B cell (primary cell): ENCODE data around the gene CD8A. TPM values are rescaled to one million over a fixed set of nuclear protein-coding genes. Genes with fewer than 3 reads are reported as not detected.

ENCODE experiments used
- ATAC-seq: fragments of 200-7000 bp; cut with Tn5 transposase; one replicate; pipeline ENCODE4 v1.10.0; 2021; ENCODE audit warnings: low read depth, mild to moderate bottlenecking, moderate number of reproducible peaks, moderate library complexity
- CTCF ChIA-PET: fragments of 350-600 bp; sonication (Branson Sonifier 250); formaldehyde crosslinking; loops from one replicate; lab custom pipeline; 2021; ENCODE audit warnings: antibody characterized with exemption, inconsistent platforms; lab: Charles Lee
- POLR2A ChIA-PET: fragments of 350-600 bp; sonication (Branson Sonifier 250); formaldehyde crosslinking; loops from one replicate; lab custom pipeline; 2021; ENCODE audit warnings: antibody characterized with exemption; lab: Charles Lee
- DNase-seq: peaks from one replicate; pipeline ENCODE4 v3.0.0; 2013
- H2AFZ ChIP-seq: 2 replicates; pipeline ENCODE4 v1.6.1; 2012; ENCODE audit warnings: mild to moderate bottlenecking, low read depth, low read length; ENCODE audit not compliant: insufficient read depth, poor library complexity, severe bottlenecking
- H3K27ac ChIP-seq, 2 donors: 1 replicate in 1 of 2; 2 replicates in 1 of 2; pipeline ENCODE4 v1.5.1; 2012 to 2013; ENCODE audit warnings: low read length in 2 of 2, mild to moderate bottlenecking in 2 of 2, moderate library complexity in 1 of 2
- H3K27me3 ChIP-seq, 4 experiments: fragments of 200-600 bp in 1 of 4; sonication (generic) in 1 of 4; replicated peaks in 1 of 4; 1 replicate in 2 of 4; 2 replicates in 2 of 4; pipeline versions ENCODE4 v1.6.1 to v1.7.0; 2013 to 2016; ENCODE audit warnings: low read length in 3 of 4, mild to moderate bottlenecking in 2 of 4, mixed read lengths in 1 of 4, moderate library complexity in 1 of 4; ENCODE audit not compliant: insufficient read depth in 4 of 4, control insufficient read depth in 3 of 4; ENCODE audit errors: control extremely low read depth in 1 of 4
- H3K36me3 ChIP-seq, 2 experiments: replicated peaks in 1 of 2; 1 replicate in 1 of 2; 2 replicates in 1 of 2; pipeline versions ENCODE4 v1.6.1 to v1.7.1; 2013; ENCODE audit warnings: low read length in 1 of 2; ENCODE audit not compliant: insufficient read depth in 2 of 2, control insufficient read depth in 1 of 2; ENCODE audit errors: control extremely low read depth in 1 of 2, extremely low read depth in 1 of 2
- H3K4me1 ChIP-seq, 2 donors: fragments of 200-600 bp in 1 of 2; sonication (generic) in 1 of 2; 1 replicate in 1 of 2; 2 replicates in 1 of 2; pipeline versions ENCODE4 v1.5.1 to v1.6.1; 2013 to 2017; ENCODE audit warnings: low read length in 2 of 2; ENCODE audit not compliant: control insufficient read depth in 2 of 2, insufficient read depth in 2 of 2
- H3K4me2 ChIP-seq: replicated peaks from 2 replicates; pipeline ENCODE3; 2012; ENCODE audit warnings: mild to moderate bottlenecking, low read depth, low read length; ENCODE audit not compliant: poor library complexity, severe bottlenecking
- H3K4me3 ChIP-seq, 5 experiments: fragments of 200-600 bp in 1 of 5; sonication (generic) in 1 of 5; 1 replicate in 3 of 5; 2 replicates in 2 of 5; pipeline versions ENCODE4 v1.5.1 to v1.7.0; 2011 to 2016; ENCODE audit warnings: low read length in 4 of 5, mild to moderate bottlenecking in 4 of 5, low read depth in 2 of 5, control low read depth in 1 of 5, moderate library complexity in 1 of 5; ENCODE audit not compliant: insufficient read depth in 1 of 5; ENCODE audit errors: control extremely low read depth in 1 of 5, extremely low read depth in 1 of 5
- H3K79me2 ChIP-seq: fragments of 200-600 bp; sonication (generic); one replicate; pipeline ENCODE4 v1.6.0; 2016; ENCODE audit warnings: low read length; ENCODE audit not compliant: control insufficient read depth, insufficient read depth
- H3K9ac ChIP-seq: fragments of 200-600 bp; sonication (generic); 2 replicates; pipeline ENCODE4 v1.6.1; 2017; ENCODE audit warnings: mild to moderate bottlenecking, low read length, moderate library complexity
- H3K9me3 ChIP-seq, 3 donors: one replicate each; pipeline versions ENCODE4 v1.6.1 to v1.7.1; 2013; ENCODE audit warnings: low read length in 2 of 3; ENCODE audit not compliant: control insufficient read depth in 2 of 3, insufficient read depth in 1 of 3; ENCODE audit errors: control extremely low read depth in 1 of 3
- H4K20me1 ChIP-seq: 2 replicates; pipeline ENCODE4 v1.6.0; 2012; ENCODE audit warnings: mild to moderate bottlenecking, low read length; ENCODE audit not compliant: insufficient read depth, control insufficient read depth, poor library complexity, severe bottlenecking
- H3K27ac Mint-ChIP-seq: one replicate; pipeline ENCODE4 v1.8.0; 2021; ENCODE audit warnings: mixed read lengths
- H3K27me3 Mint-ChIP-seq: one replicate; pipeline ENCODE4 v1.8.0; 2021; ENCODE audit warnings: mixed read lengths
- H3K4me1 Mint-ChIP-seq: one replicate; pipeline ENCODE4 v1.8.0; 2021; ENCODE audit warnings: mixed read lengths
- H3K4me3 Mint-ChIP-seq: one replicate; pipeline ENCODE4 v1.8.0; 2021; ENCODE audit warnings: mixed read lengths
- H3K9me3 Mint-ChIP-seq: one replicate; pipeline ENCODE4 v1.8.0; 2022; ENCODE audit warnings: mixed read lengths; ENCODE audit not compliant: insufficient read depth
- EZH2 ChIP-seq: IDR thresholded peaks from 2 replicates; pipeline ENCODE4 v1.6.1; 2012; ENCODE audit warnings: borderline replicate concordance, low read depth, mild to moderate bottlenecking, moderate library complexity, low read length; ENCODE audit not compliant: insufficient read depth, poor library complexity, severe bottlenecking
- WGBS: methylation state at CpG from one replicate; pipeline ENCODE4 v1.1.5; 2013; ENCODE audit warnings: missing lambda C conversion rate; ENCODE audit not compliant: insufficient coverage; 5-methylcytosine and 5-hydroxymethylcytosine counted together
- intact Hi-C: fragments of 100-400 bp; cut with micrococcal nuclease; formaldehyde crosslinking; loops from one replicate; pipeline ENCODE4 v1.10.0; 2022
- polyA plus RNA-seq: library from polyadenylated mRNA; depleted of rRNA; stranded (reverse); fragments of >200 nt; gene quantifications from 2 replicates; pipeline ENCODE4 v1.2.3, GENCODE V29; 2012
- total RNA-seq, 2 donors: library from RNA; stranded (reverse); fragments of 120-200 nt in 1 of 2; gene quantifications; 1 replicate in 1 of 2; 2 replicates in 1 of 2; pipeline versions ENCODE4 v1.2.3 to v1.2.4, GENCODE V29; 2013 to 2022
- TF ChIP-seq, protein P1 (sequence below): fragments of 200-600 bp; IDR thresholded peaks from one replicate; pipeline ENCODE4 v1.8.0; 2022; ENCODE audit warnings: antibody characterized with exemption, mild to moderate bottlenecking

Gene CD8A
- total and polyA plus RNA-seq, 2 donors (not counting 1 experiment from before 2014, with no cell fraction given), result 0.49 to 0.76 TPM

DNA sequence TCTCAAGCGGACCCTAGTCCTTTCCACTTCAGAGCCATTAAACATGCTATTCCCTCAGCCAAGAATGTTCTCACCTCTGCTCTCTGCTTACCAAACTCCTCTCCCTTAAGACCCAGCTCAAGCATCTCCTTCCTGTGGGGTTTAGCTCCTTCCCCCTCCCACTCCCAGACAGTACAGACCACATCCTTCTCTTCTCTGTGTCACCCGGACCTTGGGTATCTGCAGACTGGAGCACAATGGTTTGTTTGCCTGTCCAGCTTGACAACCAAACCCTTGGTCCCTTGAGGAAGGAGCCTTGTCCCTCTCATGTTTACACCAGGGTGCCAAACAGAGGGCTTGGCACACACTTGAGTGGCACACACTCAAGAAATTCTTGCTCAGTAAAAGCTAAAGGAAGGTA lies 4.1 kb upstream of the CD8A start:
- H3K4me1 ChIP-seq, result peaks cover 19 to 20% of the 10 kb centered on the region in 2 donors
- no peak overlapping the region for H2AFZ ChIP-seq
- no peak overlapping the region for H3K9ac ChIP-seq
- peaks cover 0 to 57% (median 41%) of the 10 kb centered on the region in 4 experiments for H3K27me3 ChIP-seq
- H3K4me3 ChIP-seq, result no peak overlapping the region
- H3K79me2 ChIP-seq, result no peaks in the 10 kb centered on the region
- ChIA-PET POLR2A (no interaction called here), CTCF (interaction anchor here (0.5 kb wide), 1 partner anchor 47 kb away, joined by 3 read pairs; no protein-coding TSS in a partner anchor)
- ATAC-seq (no peak), DNase-seq (no peak)
- H3K9me3 ChIP-seq, result peaks cover 12 to 27% (median 26%) of the 10 kb centered on the region in 3 donors
- no peaks in the 10 kb centered on the region for H4K20me1 ChIP-seq
- peaks cover 16% of the 10 kb centered on the region for H3K9me3 Mint-ChIP-seq
- no peak overlapping the region for H3K4me3 Mint-ChIP-seq
- WGBS, result 57% methylated on average over 2 of the region's 2 CpGs
- TF ChIP-seq EZH2, result no peak
- TF ChIP-seq, protein P1, sequence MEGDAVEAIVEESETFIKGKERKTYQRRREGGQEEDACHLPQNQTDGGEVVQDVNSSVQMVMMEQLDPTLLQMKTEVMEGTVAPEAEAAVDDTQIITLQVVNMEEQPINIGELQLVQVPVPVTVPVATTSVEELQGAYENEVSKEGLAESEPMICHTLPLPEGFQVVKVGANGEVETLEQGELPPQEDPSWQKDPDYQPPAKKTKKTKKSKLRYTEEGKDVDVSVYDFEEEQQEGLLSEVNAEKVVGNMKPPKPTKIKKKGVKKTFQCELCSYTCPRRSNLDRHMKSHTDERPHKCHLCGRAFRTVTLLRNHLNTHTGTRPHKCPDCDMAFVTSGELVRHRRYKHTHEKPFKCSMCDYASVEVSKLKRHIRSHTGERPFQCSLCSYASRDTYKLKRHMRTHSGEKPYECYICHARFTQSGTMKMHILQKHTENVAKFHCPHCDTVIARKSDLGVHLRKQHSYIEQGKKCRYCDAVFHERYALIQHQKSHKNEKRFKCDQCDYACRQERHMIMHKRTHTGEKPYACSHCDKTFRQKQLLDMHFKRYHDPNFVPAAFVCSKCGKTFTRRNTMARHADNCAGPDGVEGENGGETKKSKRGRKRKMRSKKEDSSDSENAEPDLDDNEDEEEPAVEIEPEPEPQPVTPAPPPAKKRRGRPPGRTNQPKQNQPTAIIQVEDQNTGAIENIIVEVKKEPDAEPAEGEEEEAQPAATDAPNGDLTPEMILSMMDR, result no peak
- no peak overlapping the region for H3K4me2 ChIP-seq
- intact Hi-C loops, result no loop called here
- peaks cover 62% of the 10 kb centered on the region for H3K27me3 Mint-ChIP-seq
- no peak overlapping the region for H3K27ac ChIP-seq
- no peak overlapping the region for H3K27ac Mint-ChIP-seq
- peaks cover 20% of the 10 kb centered on the region for H3K4me1 Mint-ChIP-seq
- no peaks in the 10 kb centered on the region for H3K36me3 ChIP-seq

DNA sequence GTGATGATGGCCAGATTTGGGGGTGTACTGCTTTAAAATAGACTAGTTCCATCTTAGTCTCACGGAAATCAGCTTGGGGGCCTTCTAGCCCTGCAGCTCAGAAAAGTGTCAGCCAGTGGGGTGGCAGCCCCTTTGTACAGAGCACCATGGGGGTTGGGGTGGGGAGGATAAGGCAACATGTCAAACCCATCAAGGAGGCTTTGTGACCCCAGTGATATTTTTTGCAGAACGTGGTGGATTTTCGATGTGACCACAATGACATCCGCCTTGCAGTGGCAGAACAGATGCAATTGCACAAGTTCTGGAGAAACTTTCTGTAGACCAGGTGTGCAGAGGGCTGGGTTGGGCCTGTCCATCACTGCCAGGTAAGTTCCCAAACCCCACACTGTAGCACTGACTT lies 3.0 kb upstream of the CD8A start:
- Histone ChIP-seq H3K36me3 (no peaks in the 10 kb centered on the region), H3K9me3 (peaks cover 12 to 34% (median 27%) of the 10 kb centered on the region in 3 donors), H3K4me2 (no peak overlapping the region), H3K4me3 (no peak overlapping the region), H3K27me3 (peaks cover 0 to 66% (median 46%) of the 10 kb centered on the region in 4 experiments), H3K27ac (no peak overlapping the region), H3K9ac (no peak overlapping the region), H3K79me2 (no peaks in the 10 kb centered on the region), H3K4me1 (peaks cover 30% of the 10 kb centered on the region in 2 donors), H4K20me1 (no peaks in the 10 kb centered on the region), H2AFZ (no peak overlapping the region)
- H3K27ac Mint-ChIP-seq, result no peak overlapping the region
- H3K4me3 Mint-ChIP-seq, result no peak overlapping the region
- no peak for DNase-seq
- H3K27me3 Mint-ChIP-seq, result peaks cover 64% of the 10 kb centered on the region
- H3K4me1 Mint-ChIP-seq, result peaks cover 23% of the 10 kb centered on the region
- 93% methylated on average over 4 of the region's 4 CpGs for WGBS
- H3K9me3 Mint-ChIP-seq, result peaks cover 16% of the 10 kb centered on the region
- ChIA-PET CTCF (no interaction called here), POLR2A (no interaction called here)
- intact Hi-C loops, result no loop called here
- no peak for ATAC-seq
- no peak for TF ChIP-seq EZH2
- TF ChIP-seq, protein P1, result no peak
